ENCODE measurements around the gene ATP6V1C2. TPM values are rescaled to one million over a fixed set of nuclear protein-coding genes. Genes with fewer than 3 reads are reported as not detected.

ATP6V1C2 gene
- total and polyA plus RNA-seq, 3 donors from 2014 or later = 3.6 to 6.2 (median 5.9) TPM

DNA sequence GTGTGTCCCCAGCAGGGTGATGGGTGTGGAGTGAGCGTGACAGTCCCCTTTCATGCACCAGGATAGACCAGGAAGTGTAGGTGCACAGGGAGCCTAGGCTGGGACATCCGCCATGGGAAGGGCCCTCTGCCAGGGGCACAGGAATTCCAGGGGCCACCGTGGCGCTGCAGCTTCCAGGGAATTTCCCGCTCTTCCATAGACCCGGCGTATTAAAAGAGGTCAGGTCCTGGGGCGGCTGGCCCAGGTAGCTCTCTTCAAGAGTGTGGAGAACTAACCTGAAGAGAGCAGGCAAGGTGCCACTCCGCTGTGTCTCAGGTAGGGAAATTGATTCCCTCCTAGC, 42.0 kb downstream of the ATP6V1C2 start:
- no peak for DNase-seq
- Histone ChIP-seq H3K9me3 (no peaks in the 10 kb centered on the region), H3K27ac (no peak overlapping the region), H3K4me1 (no peaks in the 10 kb centered on the region), H3K36me3 (ENCODE audit: low read depth, missing control alignments) (no peaks in the 10 kb centered on the region), H3K27me3 (no peaks in the 10 kb centered on the region), H3K4me3 (no peak overlapping the region)
- intact Hi-C loops (cut with DNase I; ENCODE audit: low total_unique reads) = no loop called here
- 90 to 94% methylated on average over 7 to 9 of the region's 9 CpGs for WGBS, 2 donors
- TF ChIP-seq, protein P1, sequence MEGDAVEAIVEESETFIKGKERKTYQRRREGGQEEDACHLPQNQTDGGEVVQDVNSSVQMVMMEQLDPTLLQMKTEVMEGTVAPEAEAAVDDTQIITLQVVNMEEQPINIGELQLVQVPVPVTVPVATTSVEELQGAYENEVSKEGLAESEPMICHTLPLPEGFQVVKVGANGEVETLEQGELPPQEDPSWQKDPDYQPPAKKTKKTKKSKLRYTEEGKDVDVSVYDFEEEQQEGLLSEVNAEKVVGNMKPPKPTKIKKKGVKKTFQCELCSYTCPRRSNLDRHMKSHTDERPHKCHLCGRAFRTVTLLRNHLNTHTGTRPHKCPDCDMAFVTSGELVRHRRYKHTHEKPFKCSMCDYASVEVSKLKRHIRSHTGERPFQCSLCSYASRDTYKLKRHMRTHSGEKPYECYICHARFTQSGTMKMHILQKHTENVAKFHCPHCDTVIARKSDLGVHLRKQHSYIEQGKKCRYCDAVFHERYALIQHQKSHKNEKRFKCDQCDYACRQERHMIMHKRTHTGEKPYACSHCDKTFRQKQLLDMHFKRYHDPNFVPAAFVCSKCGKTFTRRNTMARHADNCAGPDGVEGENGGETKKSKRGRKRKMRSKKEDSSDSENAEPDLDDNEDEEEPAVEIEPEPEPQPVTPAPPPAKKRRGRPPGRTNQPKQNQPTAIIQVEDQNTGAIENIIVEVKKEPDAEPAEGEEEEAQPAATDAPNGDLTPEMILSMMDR (IDR thresholded peaks at IDR 0.05) = no peak
- no peak for TF ChIP-seq POLR2A (IDR thresholded peaks at IDR 0.05)

DNA sequence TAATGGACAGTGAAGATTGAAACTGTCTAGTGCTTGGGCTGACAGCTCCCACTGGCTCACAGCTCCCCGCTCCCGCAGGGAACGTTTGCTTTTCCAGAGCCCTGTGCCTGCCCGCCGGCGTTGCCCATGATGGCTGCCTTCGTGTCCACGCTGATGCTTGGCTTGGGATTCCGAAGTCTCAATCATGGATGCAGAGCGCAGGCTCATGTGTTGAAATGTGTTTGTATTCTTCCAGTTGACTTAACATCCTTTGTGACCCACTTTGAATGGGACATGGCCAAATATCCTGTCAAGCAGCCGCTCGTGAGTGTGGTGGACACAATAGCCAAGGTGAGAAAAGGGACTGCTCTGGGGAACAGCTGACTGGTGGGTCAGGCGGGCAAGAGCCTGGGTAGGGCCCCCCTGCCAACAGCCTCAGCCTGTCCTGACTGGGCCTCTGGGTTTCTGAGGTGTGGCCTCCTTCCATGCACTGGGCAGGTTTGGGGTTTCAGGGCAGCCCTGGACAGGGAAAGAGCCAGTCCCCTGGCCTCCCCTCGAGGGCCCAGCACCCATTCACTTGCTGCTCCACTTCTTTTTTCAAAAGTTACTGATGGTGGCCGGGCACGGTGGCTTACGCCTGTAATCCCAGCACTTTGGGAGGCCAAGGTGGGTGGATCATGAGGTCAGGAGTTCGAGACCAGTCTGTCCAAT, 42.8 kb downstream of the ATP6V1C2 start:
- TF ChIP-seq, protein P1 (IDR thresholded peaks at IDR 0.05) = no peak
- no peak for TF ChIP-seq POLR2A (IDR thresholded peaks at IDR 0.05)
- H3K36me3 ChIP-seq (ENCODE audit: low read depth, missing control alignments) = no peaks in the 10 kb centered on the region
- no peaks in the 10 kb centered on the region for H3K27me3 ChIP-seq
- intact Hi-C loops (cut with DNase I; ENCODE audit: low total_unique reads) = no loop called here
- H3K4me1 ChIP-seq = no peaks in the 10 kb centered on the region
- H3K27ac ChIP-seq = no peak overlapping the region
- no peak overlapping the region for H3K4me3 ChIP-seq
- no peak for DNase-seq
- WGBS, 2 donors = 88 to 91% methylated on average over 16 to 18 of the region's 18 CpGs
- H3K9me3 ChIP-seq = no peaks in the 10 kb centered on the region

DNA sequence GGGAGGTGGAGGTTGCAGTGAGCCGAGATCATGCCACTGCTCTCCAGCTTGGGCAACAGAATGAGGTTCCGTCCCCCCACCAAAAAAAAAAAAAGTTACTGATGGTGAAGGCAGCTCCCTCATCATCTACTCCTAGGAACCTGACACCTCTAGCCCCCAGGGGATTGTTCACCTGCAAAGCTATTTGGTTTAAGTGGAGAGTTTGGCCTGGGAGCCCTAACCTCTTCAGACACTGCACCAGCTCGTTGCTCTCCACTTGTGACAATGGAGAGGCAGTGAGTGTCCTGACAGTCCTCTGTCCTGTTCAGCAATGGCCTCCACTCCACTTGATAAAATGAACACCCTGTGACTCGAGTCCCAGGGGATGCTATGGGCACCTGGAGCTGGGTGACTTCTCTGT, 43.5 kb downstream of the ATP6V1C2 start:
- Histone ChIP-seq H3K4me3 (no peak overlapping the region), H3K9me3 (no peaks in the 10 kb centered on the region), H3K27ac (no peak overlapping the region), H3K36me3 (ENCODE audit: low read depth, missing control alignments) (no peaks in the 10 kb centered on the region), H3K4me1 (no peaks in the 10 kb centered on the region), H3K27me3 (no peaks in the 10 kb centered on the region)
- no peak for DNase-seq
- WGBS, 2 donors = 82 to 94% methylated on average over 3 to 4 of the region's 4 CpGs
- intact Hi-C loops (cut with DNase I; ENCODE audit: low total_unique reads) = no loop called here
- TF ChIP-seq, protein P1 (IDR thresholded peaks at IDR 0.05) = no peak
- no peak for TF ChIP-seq POLR2A (IDR thresholded peaks at IDR 0.05)

DNA sequence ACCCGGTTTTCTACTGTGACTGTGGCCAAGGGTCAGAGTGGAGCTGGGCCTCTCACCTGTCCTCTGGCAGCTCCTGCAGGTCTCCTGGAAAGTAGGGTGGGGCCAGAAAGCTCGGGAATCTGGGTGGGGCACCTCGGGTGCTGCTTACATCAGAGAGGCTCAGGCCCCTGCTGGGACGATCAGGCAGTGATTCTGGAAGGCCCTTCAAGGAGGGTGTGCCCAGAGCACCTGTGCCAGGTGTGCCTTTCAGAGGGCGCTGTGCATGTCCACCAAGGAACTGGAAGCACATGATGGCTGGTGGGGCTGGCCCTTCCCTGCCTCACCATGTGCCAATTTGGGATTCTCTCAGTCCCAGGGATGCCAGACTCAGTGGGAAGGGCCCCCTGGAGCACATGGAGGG, 44.0 kb downstream of the ATP6V1C2 start:
- intact Hi-C loops (cut with DNase I; ENCODE audit: low total_unique reads) = no loop called here
- no peak for DNase-seq
- 78% methylated on average over 5 of the region's 5 CpGs; no CpG with 5 or more reads in 1 of the 2 donors for WGBS, 2 donors
- no peak overlapping the region for H3K4me3 ChIP-seq
- H3K27me3 ChIP-seq = no peaks in the 10 kb centered on the region
- no peaks in the 10 kb centered on the region for H3K9me3 ChIP-seq
- H3K27ac ChIP-seq = no peak overlapping the region
- no peaks in the 10 kb centered on the region for H3K4me1 ChIP-seq
- no peak for TF ChIP-seq POLR2A (IDR thresholded peaks at IDR 0.05)
- TF ChIP-seq, protein P1 (IDR thresholded peaks at IDR 0.05) = no peak
- H3K36me3 ChIP-seq (ENCODE audit: low read depth, missing control alignments) = no peaks in the 10 kb centered on the region

DNA sequence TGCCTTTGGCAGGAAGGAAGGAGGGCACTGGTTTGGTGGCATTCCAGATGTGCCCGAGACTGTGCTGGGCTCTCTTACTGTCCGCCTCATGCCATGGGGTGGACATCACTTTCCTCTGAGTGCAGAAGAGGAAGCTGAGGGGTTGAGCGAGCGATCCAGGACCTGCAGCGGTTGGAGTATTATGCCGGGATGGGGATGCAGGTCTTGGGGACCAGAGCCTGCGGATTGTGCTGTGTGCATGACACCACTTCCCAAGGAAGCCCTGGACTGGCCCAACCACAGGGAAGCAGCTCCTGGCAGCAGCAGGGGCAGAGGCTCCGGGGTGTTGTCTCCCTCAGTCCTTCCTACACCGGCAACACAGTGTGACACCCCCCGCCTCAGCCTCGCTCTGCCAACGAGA, 44.5 kb downstream of the ATP6V1C2 start:
- H3K27ac ChIP-seq = no peak overlapping the region
- H3K27me3 ChIP-seq = no peaks in the 10 kb centered on the region
- WGBS, 2 donors = 92 to 95% methylated on average over 6 to 12 of the region's 12 CpGs
- H3K4me1 ChIP-seq = no peaks in the 10 kb centered on the region
- H3K36me3 ChIP-seq (ENCODE audit: low read depth, missing control alignments) = no peaks in the 10 kb centered on the region
- H3K9me3 ChIP-seq = no peaks in the 10 kb centered on the region
- H3K4me3 ChIP-seq = no peak overlapping the region
- no peak for DNase-seq
- no peak for TF ChIP-seq POLR2A (IDR thresholded peaks at IDR 0.05)
- intact Hi-C loops (cut with DNase I; ENCODE audit: low total_unique reads) = no loop called here
